H1 (cell line): ENCODE results near the gene CASK. TPM values are rescaled to one million over a fixed set of nuclear protein-coding genes. Genes with fewer than 3 reads are reported as not detected.

ENCODE experiments used
- CTCF ChIA-PET: fragments of 300-600 bp; sonication (Branson Sonifier 250); formaldehyde crosslinking; loops from one replicate; lab custom pipeline; 2021; ENCODE audit not compliant: partially characterized antibody; lab: Charles Lee
- POLR2A ChIA-PET: fragments of 300-600 bp; sonication (Branson Sonifier 250); formaldehyde crosslinking; loops from one replicate; lab custom pipeline; 2021; ENCODE audit warnings: inconsistent platforms; ENCODE audit not compliant: partially characterized antibody; lab: Charles Lee
- DNase-seq, 2 experiments: peaks; one replicate each; pipeline versions ENCODE4 v3.0.0 to v3.0.0-alpha.2; 2010 to 2022; ENCODE audit warnings: low spot score in 2 of 2, low read depth in 1 of 2, mixed read lengths in 1 of 2
- FAIRE-seq: peaks from 2 replicates; lab custom pipeline; 2011; peaks lifted over from hg19 to GRCh38; lab: Jason Lieb, UNC
- H2AFZ ChIP-seq: 2 replicates; pipeline ENCODE4 v1.8.1; 2012; ENCODE audit warnings: low read length, inconsistent platforms
- H2AK5ac ChIP-seq: 2 replicates; pipeline ENCODE4 v1.6.1; 2013; ENCODE audit warnings: low read depth, low read length
- H2BK120ac ChIP-seq: replicated peaks from 2 replicates; pipeline ENCODE3; 2013; ENCODE audit warnings: low read depth, low read length, inconsistent platforms
- H2BK12ac ChIP-seq: 2 replicates; pipeline ENCODE4 v1.6.1; 2013; ENCODE audit warnings: low read depth, low read length
- H2BK15ac ChIP-seq: 2 replicates; pipeline ENCODE4 v1.6.1; 2013; ENCODE audit warnings: low read length
- H2BK20ac ChIP-seq: 2 replicates; pipeline ENCODE4 v1.6.1; 2013; ENCODE audit warnings: low read length
- H2BK5ac ChIP-seq: 2 replicates; pipeline ENCODE4 v1.6.1; 2013; ENCODE audit warnings: low read depth, low read length
- H3K14ac ChIP-seq: 2 replicates; pipeline ENCODE4 v1.6.1; 2013; ENCODE audit warnings: inconsistent platforms; ENCODE audit not compliant: insufficient read length
- H3K18ac ChIP-seq: 2 replicates; pipeline ENCODE4 v1.6.1; 2013; ENCODE audit warnings: low read length; ENCODE audit errors: extremely low read depth
- H3K23ac ChIP-seq: 2 replicates; pipeline ENCODE4 v1.6.1; 2013; ENCODE audit warnings: inconsistent platforms; ENCODE audit not compliant: insufficient read length
- H3K23me2 ChIP-seq: 2 replicates; pipeline ENCODE4 v1.6.1; 2013; ENCODE audit warnings: low read depth, low read length
- H3K27ac ChIP-seq: 2 replicates; pipeline ENCODE4 v1.6.1; 2011; ENCODE audit warnings: low read depth, low read length, inconsistent platforms
- H3K27me3 ChIP-seq, 4 experiments: replicated peaks in 1 of 4; 1 replicate in 1 of 4; 2 replicates in 3 of 4; pipeline versions ENCODE4 v1.6.1 to v1.8.1; 2011 to 2013; ENCODE audit warnings: low read length in 3 of 4, mild to moderate bottlenecking in 3 of 4, inconsistent platforms in 2 of 4, mixed read lengths in 2 of 4, moderate library complexity in 1 of 4; ENCODE audit not compliant: control insufficient read depth in 3 of 4, insufficient read depth in 3 of 4; ENCODE audit errors: extremely low read depth in 1 of 4
- H3K36me3 ChIP-seq, 4 experiments: 2 replicates each; pipeline versions ENCODE4 v1.6.1 to v1.8.1; 2011 to 2013; ENCODE audit warnings: mild to moderate bottlenecking in 4 of 4, low read length in 3 of 4, moderate library complexity in 2 of 4, control low read depth in 1 of 4, inconsistent platforms in 1 of 4; ENCODE audit not compliant: insufficient read depth in 4 of 4, control insufficient read depth in 2 of 4
- H3K4ac ChIP-seq: replicated peaks from 2 replicates; pipeline ENCODE3; 2013; ENCODE audit warnings: low read length, low read depth, mixed read lengths, inconsistent platforms; ENCODE audit not compliant: insufficient read length
- H3K4me1 ChIP-seq, 4 experiments: replicated peaks in 1 of 4; 1 replicate in 1 of 4; 2 replicates in 3 of 4; pipeline versions ENCODE4 v1.6.1 to v1.8.1; 2011 to 2013; ENCODE audit warnings: low read length in 3 of 4, inconsistent platforms in 2 of 4, mixed read lengths in 1 of 4; ENCODE audit not compliant: insufficient read depth in 4 of 4, control insufficient read depth in 3 of 4
- H3K4me2 ChIP-seq, 2 experiments: 2 replicates each; pipeline versions ENCODE4 v1.6.1 to v1.8.1; 2011 to 2013; ENCODE audit warnings: low read depth in 2 of 2, low read length in 2 of 2, control low read depth in 1 of 2, inconsistent platforms in 1 of 2, mild to moderate bottlenecking in 1 of 2; ENCODE audit not compliant: insufficient read depth in 1 of 2
- H3K4me3 ChIP-seq, 4 experiments: fragments of 200-600, 300-600 bp in 1 of 4; sonication (generic), shearing (Covaris generic), sonication (Bioruptor Twin) in 1 of 4; 2 replicates each; pipeline versions ENCODE4 v1.5.1 to v1.8.1; 2011 to 2016; ENCODE audit warnings: low read length in 4 of 4, low read depth in 3 of 4, control low read depth in 2 of 4, inconsistent platforms in 2 of 4, mild to moderate bottlenecking in 2 of 4, mixed read lengths in 1 of 4, moderate library complexity in 1 of 4; ENCODE audit not compliant: insufficient read depth in 2 of 4; ENCODE audit errors: extremely low read depth in 1 of 4
- H3K56ac ChIP-seq: replicated peaks from 2 replicates; pipeline ENCODE3; 2013; ENCODE audit warnings: low read depth, mild to moderate bottlenecking, mixed read lengths, low read length, inconsistent platforms; ENCODE audit not compliant: insufficient read length
- H3K79me1 ChIP-seq: 2 replicates; pipeline ENCODE4 v1.6.1; 2013; ENCODE audit warnings: low read depth, low read length, control low read depth
- H3K79me2 ChIP-seq, 2 experiments: 2 replicates each; pipeline versions ENCODE4 v1.6.1 to v1.8.1; 2012 to 2013; ENCODE audit warnings: low read length in 2 of 2, mild to moderate bottlenecking in 2 of 2, inconsistent platforms in 1 of 2; ENCODE audit not compliant: insufficient read depth in 2 of 2, control insufficient read depth in 1 of 2
- H3K9ac ChIP-seq, 4 experiments: replicated peaks in 1 of 4; 1 replicate in 1 of 4; 2 replicates in 3 of 4; pipeline versions ENCODE4 v1.6.1 to v1.8.1; 2011 to 2013; ENCODE audit warnings: low read depth in 3 of 4, low read length in 3 of 4, control low read depth in 2 of 4, mild to moderate bottlenecking in 2 of 4, moderate library complexity in 2 of 4, inconsistent platforms in 1 of 4; ENCODE audit errors: extremely low read depth in 1 of 4
- H3K9me3 ChIP-seq, 2 experiments: 2 replicates each; pipeline versions ENCODE4 v1.6.1 to v1.8.1; 2012 to 2013; ENCODE audit warnings: mild to moderate bottlenecking in 2 of 2, moderate library complexity in 2 of 2, control low read depth in 1 of 2, inconsistent platforms in 1 of 2, low read depth in 1 of 2, low read length in 1 of 2, mixed read lengths in 1 of 2; ENCODE audit not compliant: insufficient read depth in 2 of 2
- H4K20me1 ChIP-seq, 2 experiments: replicated peaks in 1 of 2; 2 replicates each; pipeline versions ENCODE3 to v1.8.1; 2011 to 2013; ENCODE audit warnings: inconsistent platforms in 2 of 2, low read length in 2 of 2, mild to moderate bottlenecking in 1 of 2; ENCODE audit not compliant: insufficient read depth in 2 of 2, control insufficient read depth in 1 of 2
- H4K5ac ChIP-seq: 2 replicates; pipeline ENCODE4 v1.6.1; 2013; ENCODE audit warnings: low read length, low read depth, mixed read lengths, inconsistent platforms; ENCODE audit not compliant: insufficient read length
- H4K8ac ChIP-seq: 2 replicates; pipeline ENCODE4 v1.8.0; 2013; ENCODE audit warnings: mild to moderate bottlenecking, moderate library complexity, low read length, inconsistent platforms; ENCODE audit not compliant: insufficient read depth; ENCODE audit errors: extremely low read depth
- H4K91ac ChIP-seq: replicated peaks from 2 replicates; pipeline ENCODE3; 2013; ENCODE audit warnings: low read length, mixed read lengths, inconsistent platforms; ENCODE audit not compliant: insufficient read length
- CHD1 ChIP-seq: IDR thresholded peaks from 2 replicates; pipeline ENCODE4 v1.6.1; 2012; ENCODE audit warnings: low read depth, low read length, improper control_type of control experiment
- HDAC6 ChIP-seq: IDR thresholded peaks from one replicate; pipeline ENCODE4 v1.7.1; 2012; ENCODE audit warnings: low read depth, mild to moderate bottlenecking, inconsistent platforms, low read length, moderate library complexity
- JUND ChIP-seq: IDR thresholded peaks from 2 replicates; pipeline ENCODE4 v1.6.1; 2011; ENCODE audit warnings: mild to moderate bottlenecking, improper control_type of control experiment, low read length
- POU5F1 ChIP-seq: IDR thresholded peaks from 2 replicates; pipeline ENCODE4 v1.6.1; 2011; ENCODE audit warnings: low read depth, mild to moderate bottlenecking, low read length, moderate library complexity
- SP2 ChIP-seq: IDR thresholded peaks from 2 replicates; pipeline ENCODE4 v1.6.1; 2012; ENCODE audit warnings: mild to moderate bottlenecking, low read length, inconsistent platforms
- TAF1 ChIP-seq: IDR thresholded peaks from 2 replicates; pipeline ENCODE4 v1.6.1; 2011; ENCODE audit warnings: mild to moderate bottlenecking, low read depth, low read length
- TAF7 ChIP-seq: optimal IDR thresholded peaks from 2 replicates; pipeline ENCODE3; 2011; ENCODE audit warnings: low read depth, mild to moderate bottlenecking, inconsistent platforms, low read length, moderate library complexity, borderline replicate concordance
- WGBS, 2 experiments: shearing (Covaris generic) in 1 of 2; methylation state at CpG; one replicate each; pipeline versions ENCODE4 v1.1.6 to v1.1.7; 2013 to 2015; ENCODE audit warnings: low lambda C conversion rate in 2 of 2, mixed read lengths in 2 of 2, inconsistent platforms in 1 of 2, low coverage in 1 of 2, missing lambda C conversion rate in 1 of 2; ENCODE audit not compliant: insufficient replicate concordance in 2 of 2, insufficient coverage in 1 of 2, insufficient read length in 1 of 2; ENCODE audit errors: extremely low coverage in 1 of 2, missing lambda C conversion rate in 1 of 2; 5-methylcytosine and 5-hydroxymethylcytosine counted together
- polyA plus RNA-seq, 7 experiments: library from polyadenylated mRNA; depleted of rRNA in 3 of 7; stranded (reverse) in 5 of 7; unstranded in 2 of 7; fragments of >200 nt in 5 of 7; fragments of 200-250 nt in 2 of 7; gene quantifications; 1 replicate in 5 of 7; 2 replicates in 1 of 7; 4 replicates in 1 of 7; pipeline versions ENCODE4 v1.2.1 to v1.2.3, GENCODE V29; 2011 to 2013; ENCODE audit warnings: missing spikeins in 2 of 7, mixed read lengths in 2 of 7
- total RNA-seq: library from RNA; stranded (reverse); fragmentation: NEBNext Ultra II Directional; extraction: Animal tissue kit (Norgen Biotek cat#: 25700); gene quantifications from 2 replicates; pipeline ENCODE4 v1.2.1, GENCODE V29; 2021

Gene CASK
- total and polyA plus RNA-seq, 2 of the 8 experiments (the other 6 are each of a cell fraction or from before 2014, with no cell fraction given): 21.6 to 55.1 TPM

DNA sequence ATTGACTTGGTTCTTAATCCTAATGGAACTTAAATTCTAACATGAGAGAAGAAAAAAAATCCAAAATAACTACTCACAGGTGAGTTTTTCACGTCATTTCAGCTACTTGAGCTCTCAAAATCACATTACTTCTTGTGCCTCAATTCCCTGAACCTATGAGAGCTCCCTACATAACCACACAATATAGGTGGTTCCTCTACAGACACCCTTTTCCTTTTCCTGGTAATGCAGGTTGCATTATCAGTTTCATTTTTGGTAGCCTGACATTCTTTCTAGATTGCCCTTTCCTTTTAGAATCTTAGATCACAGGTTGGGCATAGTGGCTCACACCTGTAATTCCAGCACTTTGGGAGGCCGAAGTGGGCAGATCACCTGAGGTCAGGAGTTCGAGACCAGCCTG lies 230.3 kb downstream of the CASK start:
- H4K5ac ChIP-seq: no peak overlapping the region
- H3K56ac ChIP-seq: no peak overlapping the region
- H3K18ac ChIP-seq: no peak overlapping the region
- ChIA-PET CTCF (no interaction called here), POLR2A (no interaction called here)
- no peaks in the 10 kb centered on the region for H3K23me2 ChIP-seq
- H2AFZ ChIP-seq: no peak overlapping the region
- H3K4me2 ChIP-seq: no peak overlapping the region
- no peak overlapping the region for H2BK15ac ChIP-seq
- no peak overlapping the region for H2BK5ac ChIP-seq
- 100% methylated on average over 1 of the region's 3 CpGs; no CpG with 5 or more reads in 1 of the 2 experiments for WGBS, 2 experiments
- H4K8ac ChIP-seq: no peak overlapping the region
- H3K23ac ChIP-seq: no peak overlapping the region
- no peaks in the 10 kb centered on the region for H4K20me1 ChIP-seq
- H2BK20ac ChIP-seq: no peak overlapping the region
- TF ChIP-seq TAF1 (no peak), HDAC6 (no peak), SP2 (no peak), CHD1 (no peak), TAF7 (no peak), JUND (no peak), POU5F1 (no peak)
- FAIRE-seq (no peak), DNase-seq (no peak)
- H3K4ac ChIP-seq: no peak overlapping the region
- no peak overlapping the region for H3K27ac ChIP-seq
- no peaks in the 10 kb centered on the region for H3K79me2 ChIP-seq
- no peak overlapping the region for H3K4me3 ChIP-seq
- no peak overlapping the region for H2AK5ac ChIP-seq
- H3K14ac ChIP-seq: no peak overlapping the region
- H2BK12ac ChIP-seq: no peak overlapping the region
- H3K4me1 ChIP-seq: no peaks in the 10 kb centered on the region
- no peak overlapping the region for H4K91ac ChIP-seq
- no peaks in the 10 kb centered on the region for H3K36me3 ChIP-seq
- H2BK120ac ChIP-seq: no peak overlapping the region
- H3K27me3 ChIP-seq: no peaks in the 10 kb centered on the region
- no peaks in the 10 kb centered on the region for H3K79me1 ChIP-seq
- no peak overlapping the region for H3K9ac ChIP-seq
- no peaks in the 10 kb centered on the region for H3K9me3 ChIP-seq
